Thyroid gland (tissue), 4 donors: Measurements from ENCODE around the gene SPACDR.

Experiments
- CTCF ChIP-seq, 6 experiments: fragments of 200-600 bp in 3 of 6; fragments of 450-650 bp in 3 of 6; sonication (generic) in 3 of 6; IDR thresholded peaks; one replicate each; pipeline ENCODE4 v1.5.1; 2016 to 2019; ENCODE audit warnings: antibody characterized with exemption in 6 of 6, mild to moderate bottlenecking in 2 of 6, inconsistent platforms in 1 of 6, moderate library complexity in 1 of 6
- POLR2A ChIP-seq, 2 donors: fragments of 450-650 bp; IDR thresholded peaks; one replicate each; pipeline ENCODE4 v1.6.1; 2017; ENCODE audit warnings: antibody characterized with exemption in 2 of 2, mild to moderate bottlenecking in 2 of 2, moderate library complexity in 1 of 2

- TF ChIP-seq CTCF (IDR thresholded peaks at IDR 0.05) (no peak), POLR2A (IDR thresholded peaks at IDR 0.05) (no peak)
Observed at GRCh38 chr7:100411101-100411500, 53.0 kb downstream of the SPACDR start.
